NCI-H510A treated with DMSO at 0.1 percent for 48 hours (cell line): ENCODE data around the gene PFDN2.
"Not testable (repeated sequence)": the region's sequence is repeated elsewhere in the genome, so short reads cannot be mapped to it uniquely, and the experiment has no call there.

ENCODE experiments used
- DNase-seq: peaks from one replicate; lab custom pipeline; 2025; lab: John Stamatoyannopoulos, UW

Gene PFDN2

DNA sequence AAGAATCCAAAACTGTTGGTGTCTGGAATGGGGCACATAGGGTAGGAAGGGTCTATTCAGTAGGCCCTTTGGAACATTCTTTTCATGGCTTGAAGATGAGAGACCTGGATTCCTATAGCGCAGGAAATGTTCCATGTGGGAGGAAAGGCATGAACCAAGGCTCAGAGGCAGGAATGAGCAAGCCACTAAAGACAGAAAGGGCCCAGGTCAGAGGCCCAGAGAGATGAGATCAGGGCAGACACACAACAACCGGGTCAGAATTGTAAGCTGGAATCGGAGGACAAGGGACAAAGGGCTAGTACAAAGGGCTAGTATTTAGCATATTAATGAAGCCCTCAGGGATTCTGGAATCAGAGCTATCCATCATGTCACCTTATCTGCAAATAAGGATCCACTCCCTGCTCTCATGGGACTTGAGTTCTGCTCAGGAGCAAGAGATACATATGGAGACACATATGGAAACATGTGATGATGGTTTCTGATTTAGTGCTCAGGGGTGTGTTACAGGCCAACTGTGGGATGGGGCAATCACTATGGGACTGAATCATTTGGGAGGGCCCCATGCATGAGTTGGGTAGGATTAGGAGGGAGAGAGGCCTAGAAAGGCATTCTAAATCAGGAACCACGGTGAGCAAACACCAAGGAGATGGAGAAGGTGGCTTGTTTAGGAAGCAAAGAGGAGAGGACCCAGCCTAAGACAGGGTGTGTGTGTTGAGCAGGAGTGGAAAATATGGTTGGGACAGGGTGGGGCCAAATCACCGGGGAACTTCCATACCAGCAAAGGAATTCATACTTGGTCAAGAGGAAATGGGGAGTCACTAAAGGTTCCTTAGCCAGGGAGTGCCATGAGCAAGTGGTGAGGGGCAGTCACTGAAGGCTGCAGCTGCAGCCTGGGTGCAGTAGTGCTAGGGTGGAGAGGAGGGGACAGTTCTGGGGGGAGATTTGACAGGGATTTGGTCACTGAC is 37.1 kb downstream of the PFDN2 start:
- DNase-seq, result no peak

DNA sequence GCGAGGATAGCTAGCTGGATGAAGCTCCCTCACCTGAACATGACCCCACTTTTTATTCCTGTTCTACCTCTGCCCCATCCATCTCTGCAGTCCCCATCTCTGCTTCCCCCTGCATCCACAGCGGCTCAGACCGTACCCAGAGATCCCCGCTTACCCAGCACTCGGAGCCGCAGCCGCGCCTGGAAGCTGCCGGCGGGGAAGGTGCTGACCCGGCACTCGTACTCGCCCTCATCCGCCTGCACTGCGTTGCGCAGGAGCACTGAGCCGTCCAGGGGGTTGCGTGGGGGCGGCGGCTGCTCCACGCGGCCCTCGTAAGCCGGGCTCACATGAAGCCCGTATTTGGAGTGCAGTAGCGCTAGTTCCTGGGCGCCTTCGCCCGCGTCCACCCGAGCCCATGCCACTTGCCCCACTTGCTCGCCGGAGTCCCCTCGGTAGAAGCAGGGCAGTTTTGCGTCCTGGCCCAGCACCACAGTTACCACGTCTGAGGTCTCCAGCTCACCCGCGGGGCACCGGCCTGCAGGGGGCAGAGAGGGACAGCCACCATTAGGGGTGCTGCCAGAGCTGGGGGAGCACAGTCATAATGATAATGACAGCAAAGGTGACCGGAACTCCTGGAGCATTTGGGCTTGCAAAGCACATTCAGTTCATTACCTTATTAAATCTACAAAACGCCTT is 38.3 kb downstream of the PFDN2 start:
- no peak for DNase-seq

DNA sequence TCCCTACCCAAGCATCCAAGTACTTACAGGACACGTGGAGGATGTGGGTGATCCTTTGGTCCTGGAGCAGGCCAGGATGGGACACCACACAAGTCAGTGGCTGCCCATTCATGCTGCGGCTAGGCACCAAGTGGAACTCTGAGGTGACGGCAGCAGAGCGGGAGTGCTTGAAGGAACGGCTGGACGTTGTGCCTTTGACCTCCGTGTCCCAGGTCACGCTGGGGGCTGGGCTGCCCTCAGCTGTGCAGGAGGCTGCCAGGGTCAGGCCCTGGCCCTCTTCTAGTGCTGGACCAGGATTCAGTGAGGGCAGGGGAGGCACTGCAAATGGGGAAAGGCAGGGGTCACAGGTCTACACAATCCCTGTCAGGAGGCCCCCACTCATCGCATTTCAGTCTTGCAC is 40.4 kb downstream of the PFDN2 start:
- DNase-seq, result no peak

DNA sequence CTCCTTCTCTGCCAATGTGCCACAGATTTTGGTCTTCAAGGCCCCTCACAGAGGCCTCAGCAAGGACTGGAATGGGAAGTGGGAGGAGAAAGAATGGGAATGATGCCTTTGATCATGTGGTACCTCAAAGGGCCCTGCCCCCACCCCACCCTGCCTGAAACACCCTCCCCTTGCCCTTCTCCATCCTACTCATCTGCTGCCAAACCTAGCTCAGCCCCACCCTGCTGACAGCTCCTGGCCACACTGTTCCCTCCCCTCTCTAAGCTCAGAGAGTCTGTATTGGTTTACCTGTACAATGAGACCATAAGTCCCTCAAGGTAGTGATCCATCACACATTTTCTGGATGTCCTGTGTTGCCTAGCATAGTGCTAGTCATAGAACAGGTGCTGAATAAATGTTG is 41.4 kb downstream of the PFDN2 start:
- no peak for DNase-seq

DNA sequence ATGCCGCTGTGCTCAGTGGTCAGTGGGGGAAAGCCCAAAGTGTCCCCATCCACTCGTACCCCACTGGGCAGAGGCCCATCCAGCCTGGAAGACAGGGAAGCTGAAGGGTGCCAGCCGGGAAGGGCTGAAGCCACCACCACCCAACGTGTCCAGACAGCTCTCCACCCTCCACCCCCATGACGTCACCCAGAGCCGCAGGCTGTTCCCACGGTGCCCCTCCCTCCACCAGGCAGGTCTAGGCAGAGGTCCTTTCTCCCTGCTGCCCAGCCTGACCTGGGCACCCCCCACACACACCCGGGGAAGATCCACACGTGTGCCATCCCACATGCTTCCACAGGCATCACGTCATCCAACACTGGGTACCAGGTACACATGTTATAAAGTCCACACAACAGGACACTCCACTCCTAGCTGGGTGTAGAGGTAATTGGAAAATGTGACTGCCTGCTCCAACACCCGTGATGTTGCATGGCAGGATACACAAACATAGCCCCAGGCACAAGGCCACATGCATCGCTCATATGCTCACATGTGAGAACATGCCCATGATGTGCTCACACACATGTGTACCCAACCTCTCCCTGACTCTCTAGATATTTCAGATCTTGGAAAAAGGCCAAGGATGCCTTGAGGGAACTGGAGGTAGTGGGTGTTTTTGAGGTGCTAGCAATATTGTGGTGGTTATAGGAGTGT is 43.0 kb downstream of the PFDN2 start:
- DNase-seq, result no peak

DNA sequence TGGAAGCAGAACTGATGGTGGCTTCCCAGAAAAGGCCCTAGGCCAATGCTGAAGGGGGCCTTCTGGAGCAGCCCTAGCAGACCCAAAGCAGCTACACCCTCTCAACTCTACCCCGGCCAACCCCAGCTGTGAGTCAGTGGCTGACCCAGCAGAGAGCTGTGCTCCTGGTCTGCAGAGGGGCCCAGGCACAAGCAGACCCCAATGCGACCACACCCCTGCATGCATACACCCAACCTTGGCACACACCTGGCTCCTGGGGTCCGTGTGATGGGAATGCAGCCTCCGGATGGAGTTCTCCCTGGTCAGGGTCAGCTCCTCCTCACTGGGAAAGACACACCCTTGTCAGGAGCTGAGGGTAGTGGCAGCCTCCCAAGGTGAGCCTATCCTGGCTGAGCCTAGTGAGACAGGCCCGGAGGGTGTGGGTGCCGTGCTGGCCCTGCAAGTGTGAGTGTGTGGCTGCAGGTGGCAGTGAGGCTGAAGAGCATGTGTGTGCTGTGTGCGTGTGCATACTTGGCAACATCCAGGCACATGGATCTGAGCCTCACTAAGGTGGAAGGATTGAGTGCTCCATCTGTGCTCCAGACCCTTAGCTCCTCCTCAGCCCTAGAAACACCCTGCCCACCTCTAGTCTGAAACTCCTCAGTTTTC is 44.2 kb downstream of the PFDN2 start:
- no peak for DNase-seq

DNA sequence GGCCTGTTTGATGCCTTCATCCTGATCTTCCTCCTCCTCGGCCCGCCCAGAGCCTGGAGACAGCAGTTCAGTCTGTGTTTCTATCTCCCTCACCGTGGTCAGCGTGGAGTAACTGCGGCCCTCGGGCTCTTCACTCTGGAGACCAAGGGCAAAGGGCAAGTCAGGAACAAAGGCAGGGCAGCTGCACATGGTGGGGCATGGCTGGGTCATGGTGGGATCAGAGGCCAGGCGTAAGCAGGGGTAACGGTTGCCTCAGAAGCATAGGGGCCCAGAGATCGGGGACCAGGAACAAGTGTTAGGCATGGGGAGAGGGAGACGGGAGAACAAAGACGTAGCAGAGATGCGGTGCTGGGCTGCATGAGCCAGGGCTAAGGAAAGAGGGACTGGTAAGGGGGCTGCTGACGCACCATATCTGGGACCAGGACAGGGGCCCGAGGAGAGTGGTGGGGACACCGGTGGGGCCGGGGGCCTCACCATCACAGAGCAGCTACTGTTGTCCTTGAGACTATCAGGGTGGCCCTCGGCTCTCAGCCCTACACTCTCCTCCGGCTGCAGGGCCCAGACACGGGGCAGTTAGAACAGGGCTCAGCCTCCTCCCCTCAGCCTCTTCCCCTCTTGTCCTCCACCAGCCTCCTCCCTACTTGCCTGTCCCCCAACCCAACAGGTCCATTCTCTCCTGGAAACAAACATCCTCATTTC is 44.9 kb downstream of the PFDN2 start:
- DNase-seq, result no peak

DNA sequence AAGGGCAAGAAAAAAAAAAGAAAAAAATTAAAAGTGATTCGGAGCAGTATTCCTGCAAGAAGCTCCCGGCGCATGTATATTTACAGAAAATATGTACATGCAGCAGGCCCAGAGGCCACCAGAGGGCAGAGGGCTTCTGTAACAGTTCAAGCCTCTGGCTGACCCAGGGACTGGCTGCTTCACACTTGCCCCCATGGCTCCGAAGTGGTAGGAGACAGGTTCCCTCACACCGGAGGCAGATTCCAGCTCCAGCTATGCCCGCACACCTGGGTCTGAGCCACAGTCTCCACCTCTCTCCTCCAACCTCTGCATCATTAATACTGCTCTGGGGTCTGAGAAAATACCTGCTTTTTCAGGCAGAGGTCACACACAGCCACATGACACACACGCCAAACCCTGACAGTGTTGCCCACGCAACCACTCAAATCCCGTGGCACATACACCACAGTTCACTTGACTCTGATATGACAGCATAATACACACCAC is 45.9 kb downstream of the PFDN2 start:
- DNase-seq, result peak; percentile 2

DNA sequence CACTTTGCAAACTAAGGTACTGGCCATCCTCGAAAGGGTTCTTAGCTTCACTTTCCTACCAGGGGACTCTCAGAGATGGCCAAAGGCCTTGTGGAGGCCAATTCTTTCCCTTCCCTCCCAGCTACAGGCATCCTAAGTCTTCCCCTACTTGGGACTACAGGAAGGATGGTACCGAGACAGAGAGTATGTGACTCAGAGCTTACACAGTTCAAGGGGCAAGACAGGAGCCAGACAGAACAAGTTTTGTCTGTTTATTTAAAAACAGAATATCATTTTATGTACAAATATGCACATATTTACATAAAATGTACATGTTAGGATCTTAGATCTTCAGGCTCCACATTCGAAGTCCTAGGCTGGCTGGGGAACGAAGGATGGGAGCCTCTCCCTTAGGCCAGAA is 47.1 kb downstream of the PFDN2 start:
- DNase-seq, result no peak

DNA sequence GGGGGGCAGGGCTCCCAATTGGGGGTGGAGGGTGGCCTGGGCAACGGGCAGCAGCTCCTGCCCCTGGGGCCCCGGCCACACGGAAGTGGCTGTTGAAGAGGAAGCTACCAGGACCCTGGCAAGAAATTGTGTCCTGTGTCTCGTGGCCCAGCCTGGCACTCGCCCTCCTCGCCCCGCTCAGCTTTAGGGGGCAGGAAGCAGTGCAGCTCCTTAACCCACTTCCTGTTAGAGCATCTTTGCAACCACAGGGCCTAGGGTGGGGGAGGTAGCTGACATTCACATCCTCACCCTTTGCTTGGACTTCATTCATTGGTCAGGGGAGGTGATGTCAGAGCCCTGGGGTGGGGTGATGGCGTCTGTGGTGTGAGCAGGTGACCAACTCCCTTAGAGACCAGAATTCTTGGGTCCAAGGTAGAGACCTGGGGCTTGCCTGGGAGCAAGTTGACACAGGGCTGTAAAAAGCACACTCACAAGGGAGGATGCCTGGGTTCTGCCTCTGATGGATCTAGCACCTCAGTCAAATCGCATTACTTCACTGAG is 48.0 kb downstream of the PFDN2 start, which contains the start of gene ARHGAP30:
TSS of gene ARHGAP30 (minus strand) at position 161 of the 540 bp plus-strand sequence. CDS start 267 bp downstream, outside the sequence.
- no peak for DNase-seq

DNA sequence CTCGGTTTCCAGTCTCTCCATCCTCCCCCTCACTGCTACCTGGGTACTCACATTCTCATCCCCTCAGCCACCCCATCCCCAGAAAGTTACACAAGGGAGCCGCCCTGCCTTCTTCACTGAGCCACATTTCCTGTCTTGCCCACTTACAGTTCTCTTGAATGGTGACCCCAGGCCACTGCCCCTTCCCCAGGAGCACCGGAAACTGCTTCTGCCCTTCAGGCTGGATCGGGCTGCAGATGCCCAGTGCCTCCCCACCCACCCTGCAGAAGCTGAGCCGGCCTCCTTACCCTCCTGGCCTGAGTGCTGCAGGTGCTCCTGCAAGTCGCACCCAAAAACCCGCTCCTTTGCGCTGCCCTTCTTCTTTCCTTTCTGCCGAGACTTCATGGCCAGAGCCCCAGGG is 48.6 kb downstream of the PFDN2 start:
- no peak for DNase-seq

DNA sequence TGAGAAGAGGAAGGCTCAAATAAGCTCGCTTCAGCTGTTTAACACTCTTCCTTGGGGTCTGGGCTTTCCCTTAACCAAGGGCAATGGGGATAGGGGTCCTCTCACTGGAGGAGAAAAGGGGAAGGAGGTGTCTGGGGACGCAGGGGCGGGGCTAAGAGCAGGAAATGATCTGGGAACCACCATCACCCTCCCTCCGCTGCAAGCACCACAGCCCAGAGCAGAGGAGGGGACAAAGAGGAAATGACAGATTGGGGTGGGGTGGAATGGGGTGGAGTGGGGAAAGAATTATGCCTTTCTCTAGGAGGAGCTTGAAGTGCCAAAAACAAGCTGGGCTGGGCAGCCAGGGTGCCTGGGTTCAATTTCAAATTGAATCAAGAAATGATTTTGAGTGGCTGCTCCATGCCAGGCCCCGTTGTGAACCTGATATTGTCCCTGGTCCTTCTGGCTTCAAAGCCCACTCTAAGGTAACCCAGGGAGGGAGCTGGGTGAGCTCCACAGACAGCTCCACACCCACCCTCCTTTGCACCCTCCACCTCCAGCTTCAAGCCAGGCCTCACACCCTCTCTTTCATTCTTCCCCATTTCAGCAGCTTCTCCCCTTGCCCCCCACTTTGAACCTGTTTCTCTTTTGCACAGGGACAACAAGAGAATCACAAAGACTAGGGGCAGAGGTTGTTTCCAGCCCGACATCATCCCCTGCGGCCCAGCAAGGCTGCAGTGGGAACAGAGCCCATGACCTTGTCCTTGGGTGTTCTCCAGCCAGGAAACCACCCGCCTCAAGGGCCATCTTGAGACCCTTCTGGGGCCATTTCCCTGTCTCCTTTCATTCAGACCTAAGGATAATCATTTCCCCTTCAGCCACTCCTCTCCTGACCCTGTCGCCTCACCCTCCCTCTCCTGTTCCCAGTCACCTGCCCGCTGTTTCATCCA is 49.3 kb downstream of the PFDN2 start:
- no peak for DNase-seq

DNA sequence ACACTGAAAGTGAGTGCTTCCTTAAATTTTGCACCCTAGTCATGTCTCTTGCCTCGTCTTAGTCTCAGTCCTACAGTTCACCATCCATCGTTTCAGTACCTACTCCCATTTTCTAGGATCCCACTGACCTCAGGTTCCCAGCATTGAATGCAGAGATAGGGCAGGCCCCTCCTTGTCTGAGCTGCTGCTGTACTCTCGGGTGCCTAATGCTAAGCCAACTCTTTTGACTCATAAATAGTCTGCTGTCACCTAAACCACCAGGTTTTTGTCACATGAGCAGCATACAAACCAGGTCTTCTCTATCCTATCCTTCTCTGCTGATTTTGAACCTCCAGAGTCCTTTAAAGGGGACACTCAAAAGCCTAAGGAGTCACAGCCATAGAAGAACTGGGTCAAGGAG is 51.1 kb downstream of the PFDN2 start:
- no peak for DNase-seq

DNA sequence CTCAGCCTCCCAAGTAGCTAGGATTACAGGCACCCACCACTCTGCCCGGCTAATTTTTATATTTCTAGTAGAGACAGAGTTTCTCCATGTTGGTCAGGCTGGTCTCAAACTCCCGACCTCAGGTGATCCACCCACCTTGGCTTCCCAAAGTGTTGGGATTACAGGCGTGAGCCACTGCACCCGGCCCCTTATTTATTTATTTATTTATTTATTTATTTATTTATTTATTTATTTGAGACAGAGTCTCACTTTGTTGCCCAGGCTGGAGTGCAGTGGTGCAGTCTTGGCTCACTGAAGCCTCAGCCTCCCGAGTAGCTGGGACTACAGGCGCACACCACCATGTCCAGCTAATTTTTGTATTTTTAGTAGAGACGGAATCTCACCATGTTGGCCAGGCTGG is 52.2 kb downstream of the PFDN2 start:
- not testable (repeated sequence) for DNase-seq

DNA sequence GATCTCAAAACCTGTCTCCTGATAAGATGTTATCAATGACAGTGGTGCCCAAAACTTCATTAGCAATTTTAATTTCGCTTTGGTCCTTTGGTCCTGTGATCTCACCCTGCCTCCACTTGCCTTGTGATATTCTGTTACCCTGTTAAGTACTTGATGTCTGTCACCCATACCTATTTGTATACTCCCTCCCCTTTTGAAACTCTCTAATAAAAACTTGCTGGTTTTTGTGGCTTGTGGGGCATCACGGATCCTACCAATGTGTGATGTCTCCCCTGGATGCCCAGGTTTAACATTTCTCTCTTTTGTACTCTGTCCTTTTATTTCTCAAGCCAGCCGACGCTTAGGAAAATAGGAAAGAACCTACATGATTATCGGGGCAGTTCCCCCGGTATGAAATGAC is 53.9 kb downstream of the PFDN2 start:
- not testable (repeated sequence) for DNase-seq

DNA sequence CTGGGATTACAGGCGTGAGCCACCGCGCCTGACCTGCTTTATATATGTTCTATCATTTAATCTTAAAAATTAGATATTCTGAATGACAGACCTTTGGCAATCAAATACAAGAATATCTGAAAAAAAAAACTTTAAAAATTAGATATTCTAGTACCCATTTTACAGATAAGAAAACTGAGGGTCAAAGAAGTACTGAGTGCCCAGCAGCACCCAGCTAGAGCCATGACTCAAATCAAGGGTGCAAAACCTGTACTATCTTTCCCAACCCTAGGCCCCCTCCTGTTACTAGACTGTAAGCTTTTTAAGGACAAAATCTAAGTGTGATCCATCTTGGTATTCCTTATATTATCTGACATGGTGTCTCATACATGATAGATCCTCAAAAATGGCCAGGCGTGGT is 56.4 kb downstream of the PFDN2 start:
- DNase-seq, result no peak

DNA sequence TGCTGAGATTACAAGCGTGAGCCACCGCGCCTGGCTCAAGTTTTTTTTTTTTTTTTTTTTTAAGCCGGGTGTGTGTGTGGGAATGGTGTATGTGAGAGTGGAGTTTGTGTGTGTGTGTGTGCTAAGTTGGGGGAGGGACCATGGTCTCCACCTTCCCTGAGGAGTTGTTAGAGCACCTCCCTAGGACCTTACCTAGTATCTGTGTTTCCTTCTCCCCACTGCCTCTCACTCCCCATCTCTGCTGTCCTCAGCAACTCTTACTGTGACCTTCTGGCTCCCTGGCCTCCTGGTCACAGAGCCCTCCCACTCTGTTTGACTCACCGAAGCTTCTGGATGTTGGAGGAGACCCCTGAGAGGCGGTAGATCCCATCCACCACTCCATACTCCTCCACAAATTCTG is 58.5 kb downstream of the PFDN2 start:
- no peak for DNase-seq

DNA sequence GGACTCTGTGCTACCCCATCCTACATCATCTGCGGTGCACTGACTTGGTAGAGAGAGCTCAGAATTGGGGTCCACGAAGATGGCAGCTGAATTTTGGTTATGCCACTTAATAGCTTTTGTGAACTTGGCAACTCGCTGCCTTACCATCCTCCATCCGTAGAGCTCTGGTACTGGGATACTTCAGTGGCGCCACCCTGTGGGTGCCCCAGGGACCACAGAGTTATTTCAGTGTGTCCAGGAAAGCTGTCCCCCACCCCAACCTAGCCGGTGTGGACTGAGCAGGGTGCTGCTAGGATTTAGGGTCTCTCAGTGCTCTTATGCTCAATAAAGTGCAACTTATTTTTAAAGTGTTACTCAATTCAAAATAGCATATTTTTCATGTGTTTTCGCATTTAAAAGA is 63.0 kb downstream of the PFDN2 start:
- no peak for DNase-seq

DNA sequence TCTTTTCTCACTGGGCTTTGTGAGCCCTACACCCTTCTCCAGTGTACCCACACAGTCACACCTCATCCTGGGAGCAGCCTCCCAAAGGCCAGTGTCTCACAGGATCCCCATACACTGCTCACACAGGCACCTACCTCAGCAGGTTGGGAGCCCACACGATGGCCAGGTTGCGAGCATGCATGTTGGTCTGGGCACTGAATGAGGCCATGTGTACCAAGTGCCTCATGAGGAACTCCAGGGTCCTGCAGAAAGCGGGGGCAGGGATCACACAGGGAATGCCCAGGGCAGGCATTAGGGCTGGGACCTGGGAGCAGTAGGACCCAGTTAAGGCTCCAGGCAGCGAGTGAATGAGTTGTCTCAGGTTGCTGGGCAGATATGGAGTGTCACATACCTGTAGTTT is 63.6 kb downstream of the PFDN2 start:
- DNase-seq, result no peak

DNA sequence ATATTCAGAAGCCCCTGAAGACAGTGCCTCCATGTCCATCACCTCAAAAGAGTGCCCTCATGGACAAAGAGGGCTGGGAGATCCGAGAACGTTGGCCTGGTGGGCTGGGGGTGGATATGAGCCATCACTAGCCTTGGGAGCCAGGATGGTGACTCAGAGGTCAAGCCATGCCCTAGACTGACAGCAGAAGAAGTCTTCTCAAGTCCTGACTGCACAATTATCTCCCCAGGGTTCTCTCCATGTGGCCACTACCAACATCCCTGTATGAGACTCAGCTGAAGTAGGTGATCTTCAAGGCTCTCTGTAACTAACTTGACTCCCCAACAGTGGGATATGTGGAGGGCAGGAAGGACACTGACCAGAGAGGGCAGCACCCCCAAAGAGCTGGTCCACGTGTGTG is 64.9 kb downstream of the PFDN2 start:
- DNase-seq, result no peak
